GM21529 (cell line): ENCODE results near the gene TLCD5.

Source experiments
- ATAC-seq: cut with Tn5 transposase; IDR thresholded peaks from one replicate; pipeline ENCODE4 v1.9.1; 2021; ENCODE audit not compliant: unreplicated experiment

Gene TLCD5

GRCh38 chr11:120324932-120325810 lies at the start of gene TLCD5:
Gene TLCD5 (plus strand): TSS chr11:120325299. CDS start chr11:120327442, 2,143 bp downstream.
- ATAC-seq: no peak

DNA sequence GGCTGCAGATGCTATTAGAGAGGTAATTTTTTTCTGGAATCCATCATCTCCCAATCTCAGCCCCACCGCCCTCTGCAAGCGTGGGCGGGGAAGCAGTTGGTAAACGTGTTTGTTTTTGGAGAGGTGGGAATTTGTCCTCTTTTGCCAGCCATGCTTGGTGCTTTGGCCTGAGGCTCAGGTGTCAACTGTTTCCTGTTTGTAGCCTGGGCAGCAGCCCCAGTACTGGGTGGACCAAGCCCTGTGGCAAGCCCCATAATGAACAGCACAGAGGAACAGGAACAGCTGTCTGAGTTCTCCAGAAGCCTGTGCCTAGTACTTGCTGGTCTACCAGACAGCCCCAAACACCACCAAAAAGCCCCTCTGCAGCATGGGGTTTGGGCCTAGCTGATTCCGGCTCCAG lies 45.6 kb upstream of the TLCD5 start:
- no peak for ATAC-seq

DNA sequence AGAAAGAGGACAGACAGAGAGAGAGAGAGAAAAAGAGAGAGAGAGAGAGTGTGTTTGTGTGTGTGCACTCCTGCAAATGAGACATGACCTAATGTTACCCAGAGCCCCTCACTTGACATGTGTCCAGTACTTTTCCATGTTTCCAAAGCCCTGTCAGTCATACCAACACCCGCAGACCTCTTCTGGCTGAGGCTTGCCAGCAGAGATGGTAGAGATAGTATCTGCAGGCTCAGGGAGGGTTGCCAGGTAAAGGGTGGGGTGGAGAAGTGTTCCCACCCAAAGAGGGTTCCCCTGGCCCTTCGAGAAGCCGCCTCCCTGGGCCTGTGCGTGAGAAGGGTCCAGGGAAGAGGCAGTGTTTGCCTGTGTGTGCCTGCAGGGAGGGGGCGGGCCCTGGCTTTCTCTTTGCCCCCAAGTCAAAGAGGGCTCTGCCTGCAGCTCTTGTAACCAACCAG lies 44.5 kb upstream of the TLCD5 start:
- no peak for ATAC-seq

DNA sequence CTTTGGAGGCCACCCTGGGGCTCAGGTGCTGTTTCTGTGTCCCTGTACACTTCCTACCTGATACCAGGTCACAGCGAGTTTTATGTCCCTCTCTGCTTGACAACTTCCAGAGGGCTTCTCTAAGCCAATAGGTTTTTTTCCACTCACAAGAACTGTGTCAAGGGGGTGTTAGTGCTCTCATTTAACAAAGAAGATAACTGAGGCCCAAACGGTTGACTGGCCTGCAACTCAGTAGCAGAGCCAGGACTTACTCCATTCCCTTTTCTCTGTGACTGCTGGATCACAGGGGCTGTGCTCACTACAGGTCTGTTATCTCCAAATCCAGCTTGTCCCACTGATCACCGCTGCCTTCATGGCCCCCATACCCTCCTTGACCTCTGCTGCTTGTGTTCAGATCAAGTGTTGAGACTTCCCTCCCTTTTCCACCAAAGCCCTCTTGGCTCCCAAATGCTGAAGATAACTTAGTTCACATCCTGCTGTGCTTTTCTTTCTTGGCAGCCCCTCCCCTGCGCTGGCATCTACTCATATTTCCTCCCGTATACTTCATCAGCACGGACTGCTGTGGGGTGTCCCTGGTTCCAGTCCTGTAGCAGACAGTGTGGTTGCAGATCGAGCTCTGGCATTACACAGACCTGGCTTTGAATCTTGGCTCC lies 43.8 kb upstream of the TLCD5 start:
- ATAC-seq: no peak

DNA sequence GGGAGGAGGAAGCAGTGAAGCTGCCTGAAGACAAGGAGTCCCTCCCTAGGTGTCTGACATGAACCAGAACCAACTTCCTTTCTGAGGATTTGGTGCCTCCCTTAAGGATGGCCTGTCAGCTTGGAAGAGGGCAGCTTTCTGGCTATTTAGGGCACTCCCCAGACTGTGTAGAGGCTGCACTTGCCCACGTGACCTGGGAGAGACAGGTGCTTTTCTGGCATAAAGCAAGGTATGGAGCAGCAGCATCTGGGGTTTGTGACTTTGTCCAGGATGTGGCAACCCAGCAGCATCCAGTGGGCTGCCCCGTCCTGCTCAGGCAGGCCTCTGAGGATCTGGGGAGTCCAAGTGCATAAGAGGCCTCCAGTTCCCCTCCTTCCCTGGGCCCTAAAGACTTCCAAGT lies 42.0 kb upstream of the TLCD5 start:
- ATAC-seq: no peak

GRCh38 chr11:120284272-120284671 lies 40.8 kb upstream of the TLCD5 start:
- ATAC-seq: no peak

DNA sequence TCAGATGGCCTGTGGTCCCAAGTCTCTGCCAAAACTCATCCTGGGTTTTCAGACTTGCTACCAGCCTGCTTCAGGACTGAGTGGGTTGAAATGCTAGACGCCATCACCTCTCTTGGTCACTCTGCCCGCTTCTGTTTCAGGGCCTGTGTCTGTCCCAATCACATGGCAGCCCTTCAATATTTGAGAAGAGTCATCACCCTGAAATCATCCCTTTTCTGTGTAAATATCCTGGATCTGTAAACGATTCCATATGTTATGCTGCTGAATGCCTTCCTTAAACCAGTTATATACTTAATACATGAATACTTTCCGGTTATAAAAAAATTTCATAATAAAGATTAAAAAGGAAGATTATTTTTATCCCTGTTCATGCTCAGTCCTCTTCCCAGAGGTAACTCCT lies 39.8 kb upstream of the TLCD5 start:
- no peak for ATAC-seq

DNA sequence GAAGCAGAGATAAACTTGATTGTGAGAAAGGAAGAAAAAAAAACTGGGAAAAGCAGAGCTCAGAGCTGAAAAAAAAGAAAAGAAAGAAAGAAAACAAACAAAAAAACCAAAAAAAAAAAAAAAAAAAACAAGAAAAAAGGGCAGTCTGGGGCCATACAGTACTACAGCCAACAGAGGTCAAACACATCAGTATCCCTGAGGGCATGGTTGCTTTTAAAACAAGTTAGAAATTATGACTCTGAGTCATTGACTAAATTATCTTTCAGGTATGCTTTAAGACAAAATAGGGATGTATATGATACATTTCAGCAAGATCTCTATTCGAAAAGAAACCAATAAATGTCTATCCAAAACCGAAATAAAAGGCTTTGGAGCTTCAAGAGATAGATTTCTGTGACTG lies 37.1 kb upstream of the TLCD5 start:
- ATAC-seq: no peak

DNA sequence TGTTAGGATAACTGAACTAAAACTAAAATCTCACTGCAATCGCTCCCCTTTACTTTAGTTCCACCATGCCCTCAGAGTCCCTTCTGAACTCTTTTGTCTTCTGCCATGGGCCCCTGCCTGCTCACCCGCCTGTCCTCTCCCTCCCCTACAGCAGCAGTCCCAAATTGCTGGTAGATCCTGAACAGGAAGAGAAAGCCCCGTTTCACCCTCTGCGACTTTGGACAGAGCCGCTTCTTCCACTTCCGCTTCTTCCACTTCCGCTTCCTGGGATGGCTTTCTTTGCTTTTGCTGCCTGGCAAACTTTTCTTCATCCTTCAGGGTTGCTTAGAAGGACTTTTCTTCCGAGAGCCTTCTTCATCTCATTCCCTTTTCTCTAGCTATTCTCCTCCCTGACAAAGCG lies 35.7 kb upstream of the TLCD5 start:
- no peak for ATAC-seq

DNA sequence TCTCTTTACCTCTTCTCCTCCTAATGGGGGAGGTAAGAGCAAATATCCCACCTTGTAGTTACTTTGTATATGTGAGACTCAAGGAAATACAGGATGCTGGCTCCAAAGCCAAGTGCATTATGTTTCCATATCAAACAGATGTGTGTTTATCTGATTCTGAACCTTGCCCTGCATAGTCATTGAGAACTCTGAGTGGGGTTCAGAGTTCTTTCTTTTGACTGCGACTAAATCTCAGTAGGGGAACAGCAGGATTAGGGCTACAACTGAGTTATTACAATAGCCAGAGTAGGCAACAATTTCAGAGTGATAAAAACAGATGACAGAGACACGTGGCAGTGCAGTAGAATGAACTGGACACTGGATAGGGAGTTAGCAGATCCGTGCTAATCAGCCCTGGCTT lies 34.1 kb upstream of the TLCD5 start:
- no peak for ATAC-seq

DNA sequence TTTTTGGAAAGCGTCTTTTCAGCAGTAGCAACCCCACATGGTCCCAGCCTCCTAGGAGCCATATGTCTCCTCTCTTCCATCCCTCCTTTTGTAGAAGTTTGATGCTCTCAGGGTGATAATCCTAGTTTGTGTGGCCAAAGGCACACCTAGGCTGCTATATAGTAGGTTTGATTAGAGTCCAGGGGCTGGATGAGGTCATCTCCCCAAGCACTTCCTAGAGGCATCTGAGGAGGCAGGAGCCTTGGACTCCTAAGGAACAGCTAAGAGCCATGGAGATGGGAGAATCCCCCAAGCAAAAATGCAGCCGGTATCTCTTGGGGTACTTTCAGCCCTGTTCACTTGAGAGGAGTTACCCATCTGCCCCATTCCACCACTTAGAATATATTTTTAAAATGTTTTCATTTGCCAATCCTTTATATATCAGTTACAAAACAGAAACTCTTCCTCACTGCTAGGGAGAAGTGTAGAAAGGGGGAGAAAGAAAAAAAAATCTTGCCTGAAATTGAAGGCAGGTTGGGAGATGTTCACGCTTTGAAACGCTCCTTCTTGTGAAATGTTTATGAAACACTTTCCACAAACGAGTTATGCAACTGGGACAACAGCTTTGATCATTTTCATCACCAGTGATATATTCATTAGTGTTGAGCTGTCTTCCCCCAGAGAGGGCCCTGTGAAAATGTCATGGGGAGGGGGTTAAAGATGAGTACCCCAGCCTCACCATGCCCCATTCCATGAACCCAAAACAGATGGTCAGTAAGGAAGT lies 31.9 kb upstream of the TLCD5 start:
- no peak for ATAC-seq

DNA sequence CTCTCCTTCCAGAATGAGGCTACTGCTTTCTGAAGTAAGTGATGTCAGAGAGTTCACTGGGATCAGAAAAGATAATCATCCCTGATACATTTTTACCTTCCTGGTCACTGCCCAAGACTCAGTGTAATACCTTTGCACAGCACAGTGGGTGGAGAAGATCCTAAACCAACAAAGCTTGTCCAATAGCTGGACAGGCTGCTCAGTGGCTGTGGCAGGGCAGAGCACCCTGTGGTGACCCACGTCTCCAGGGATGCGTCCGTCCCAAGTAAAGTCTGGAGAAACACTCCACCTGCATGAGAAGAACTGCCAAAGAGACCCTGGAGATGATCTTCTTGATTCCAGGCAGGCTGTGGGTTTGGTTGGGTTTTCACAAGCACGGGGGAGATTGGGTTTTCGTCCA lies 31.0 kb upstream of the TLCD5 start:
- ATAC-seq: no peak

DNA sequence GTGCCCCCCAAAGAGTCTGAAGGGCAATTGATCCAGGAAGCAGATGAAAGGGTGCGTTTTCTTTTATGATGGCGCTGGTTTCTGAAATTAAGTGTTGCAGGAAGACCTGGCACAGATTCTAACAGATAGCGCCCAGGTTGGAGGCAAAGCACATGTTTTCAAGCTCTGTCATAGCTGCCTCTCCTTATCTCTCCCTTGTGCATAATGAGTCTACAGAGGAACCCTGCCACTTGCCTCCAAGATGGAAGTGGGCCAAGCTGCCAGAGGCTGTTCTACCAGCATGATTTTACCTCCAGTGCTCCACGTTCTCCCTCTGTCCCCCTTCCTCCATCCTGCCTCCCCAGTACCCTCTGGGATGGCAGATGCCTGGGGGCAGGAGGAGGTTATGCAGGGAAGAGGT lies 30.0 kb upstream of the TLCD5 start:
- no peak for ATAC-seq

GRCh38 chr11:120296554-120296953 lies 28.5 kb upstream of the TLCD5 start:
- no peak for ATAC-seq

- ATAC-seq: no peak
Observed at GRCh38 chr11:120298461-120298860, 26.6 kb upstream of the TLCD5 start.

DNA sequence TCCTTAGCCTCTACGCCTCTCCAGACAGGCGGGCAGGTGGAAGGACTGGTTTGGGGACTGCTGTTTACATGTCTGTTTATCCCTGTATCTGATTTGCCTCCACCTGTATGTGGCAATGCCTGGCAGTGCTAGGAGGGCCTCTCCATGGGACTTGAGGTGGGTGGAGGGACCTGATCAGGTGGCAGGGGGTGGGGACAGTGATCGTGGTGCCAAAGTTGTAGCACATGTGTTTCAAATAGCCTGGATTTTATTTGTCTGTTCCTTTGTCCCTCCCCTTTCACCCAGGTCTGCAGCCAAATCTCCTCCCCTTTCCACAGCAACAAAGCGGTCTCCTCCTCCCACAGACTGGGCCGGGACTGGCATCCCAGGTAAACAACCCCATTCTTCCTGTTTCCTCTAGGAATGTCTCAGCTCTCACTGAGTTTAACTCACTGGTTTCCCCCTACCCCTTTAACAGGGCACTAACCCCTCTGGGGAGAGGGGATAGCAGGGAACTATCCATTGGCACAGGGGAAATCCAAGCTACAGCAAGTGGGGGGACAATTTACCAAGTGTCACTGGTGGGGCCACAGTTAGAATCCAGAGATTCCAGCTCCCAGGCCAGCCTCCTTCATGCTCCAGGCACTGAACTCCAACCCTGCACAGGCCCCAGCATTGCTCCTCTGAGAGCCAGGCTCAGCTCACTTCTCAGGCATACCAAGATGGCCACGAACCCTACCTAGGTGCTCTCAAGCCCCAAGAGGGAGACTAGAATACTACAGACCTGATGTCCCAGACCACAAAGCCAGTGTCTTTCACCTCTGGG lies 22.9 kb upstream of the TLCD5 start:
- ATAC-seq: no peak

DNA sequence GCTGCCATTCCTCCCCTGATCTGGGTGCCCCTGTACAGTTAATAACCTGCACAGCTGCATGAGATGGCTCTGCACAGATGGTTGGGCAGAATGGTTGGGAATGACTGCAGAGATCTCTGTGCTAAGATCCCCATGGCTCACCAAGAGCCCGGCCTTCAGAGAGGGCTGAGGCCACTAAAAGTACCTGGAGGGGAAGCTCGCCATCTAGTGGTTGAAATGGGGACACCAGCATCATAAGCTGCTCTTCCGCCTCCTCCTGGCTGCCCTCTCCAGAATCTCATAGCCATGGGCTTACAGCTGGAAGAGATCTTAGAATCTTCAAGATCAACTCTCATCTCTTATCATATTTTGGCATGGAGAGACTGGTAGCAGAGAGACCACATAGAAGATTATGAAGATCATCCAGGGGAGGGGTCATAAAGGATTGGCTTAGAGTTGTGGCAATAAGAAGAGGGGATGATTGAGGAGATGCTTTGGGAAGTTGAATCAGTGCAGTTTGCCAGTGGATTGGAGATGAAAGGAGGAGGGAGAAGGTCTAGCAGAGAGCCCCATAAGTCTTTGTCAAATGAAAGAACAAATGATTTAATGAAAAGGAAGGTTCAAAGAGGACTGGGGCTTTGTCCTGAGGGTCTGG lies 22.0 kb upstream of the TLCD5 start:
- peak; percentile 74 for ATAC-seq

GRCh38 chr11:120304526-120304925 lies 20.6 kb upstream of the TLCD5 start:
- ATAC-seq: no peak

- no peak for ATAC-seq
Observed at GRCh38 chr11:120305286-120305685, 19.8 kb upstream of the TLCD5 start.

DNA sequence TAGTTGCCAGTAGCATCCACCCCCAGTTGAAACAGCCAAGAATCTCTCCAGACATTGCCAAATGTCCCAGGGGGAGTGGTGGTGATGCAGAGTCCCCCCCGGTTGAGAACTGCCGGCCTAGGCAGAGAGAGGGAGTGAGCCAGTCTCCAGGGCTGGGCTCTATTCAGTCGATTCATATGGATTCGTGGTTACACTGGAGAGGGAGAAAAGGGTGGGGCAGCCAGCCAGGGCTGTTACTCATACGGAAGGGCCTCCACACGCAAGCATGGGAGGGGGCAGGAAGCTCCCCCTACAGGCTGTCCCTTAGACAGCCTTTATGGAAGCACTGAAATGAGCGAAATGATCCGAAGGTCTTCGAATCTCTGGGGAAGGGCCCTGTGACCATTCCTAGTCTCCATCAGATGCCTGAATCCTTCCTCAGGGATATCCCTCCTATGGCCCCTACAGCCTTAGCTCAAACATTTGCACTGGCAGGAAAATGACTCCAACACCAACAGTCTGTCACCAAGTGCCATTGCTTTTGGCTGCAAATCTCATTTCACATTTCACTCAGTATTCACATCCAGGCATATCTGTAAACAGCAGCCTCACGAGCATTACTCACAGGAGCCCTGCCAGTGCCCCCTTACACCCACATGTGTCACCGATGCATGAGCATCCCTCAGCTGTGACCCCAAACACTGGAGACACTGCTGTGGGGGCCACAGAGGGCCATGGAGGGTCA lies 18.4 kb upstream of the TLCD5 start:
- no peak for ATAC-seq
